Stimulated activated naive CD4-positive, alpha-beta T cell (primary cell): Measurements from ENCODE around the gene OSBPL7.
"Not testable (repeated sequence)": the region's sequence is repeated elsewhere in the genome, so short reads cannot be mapped to it uniquely, and the experiment has no call there.

Experiments
- DNase-seq, 6 experiments: peaks; one replicate each; lab custom pipeline; 2025; lab: John Stamatoyannopoulos, UW

OSBPL7 gene

DNA sequence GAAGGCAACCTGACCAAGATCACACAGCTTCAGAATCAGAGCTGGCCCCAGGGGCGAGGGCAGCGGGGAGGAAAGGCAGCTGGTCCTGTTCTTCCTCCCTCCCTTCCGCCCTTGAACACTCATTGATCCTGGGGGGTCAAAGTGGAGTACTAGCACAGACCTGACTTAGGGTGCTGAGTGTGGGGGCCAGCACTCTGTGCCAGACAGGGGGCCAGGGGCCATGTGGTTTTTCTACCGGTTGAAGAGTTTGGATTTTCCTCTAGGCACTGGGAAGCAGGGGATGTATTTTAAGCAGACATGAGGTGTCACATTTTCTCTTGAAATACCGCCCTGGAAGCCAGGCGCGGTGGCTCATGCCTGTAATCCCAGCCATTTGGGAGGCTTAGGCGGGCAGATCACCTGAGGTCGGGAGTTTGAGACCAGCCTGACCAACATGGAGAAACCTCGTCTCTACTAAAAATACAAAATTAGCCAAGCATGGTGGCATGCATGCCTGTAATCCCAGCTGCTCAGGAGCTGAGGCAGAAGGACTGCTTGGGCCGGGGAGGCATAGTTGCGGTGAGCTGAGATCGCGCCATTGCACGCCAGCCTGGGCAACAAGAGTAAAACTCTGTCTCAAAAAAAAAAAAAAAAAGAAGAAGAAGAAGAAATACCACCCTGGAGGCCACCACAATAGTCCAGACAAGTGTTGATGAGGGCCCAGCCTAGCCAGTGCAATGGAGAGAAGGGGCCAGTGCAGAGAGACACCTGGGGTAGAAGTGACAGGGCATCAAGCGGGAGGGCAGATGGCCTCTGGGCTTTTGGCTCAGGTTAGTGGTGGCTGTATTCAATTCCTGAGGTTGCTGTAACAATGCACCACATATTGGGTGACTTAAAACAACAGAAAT is 15.3 kb downstream of the OSBPL7 start:
- no peak for DNase-seq

DNA sequence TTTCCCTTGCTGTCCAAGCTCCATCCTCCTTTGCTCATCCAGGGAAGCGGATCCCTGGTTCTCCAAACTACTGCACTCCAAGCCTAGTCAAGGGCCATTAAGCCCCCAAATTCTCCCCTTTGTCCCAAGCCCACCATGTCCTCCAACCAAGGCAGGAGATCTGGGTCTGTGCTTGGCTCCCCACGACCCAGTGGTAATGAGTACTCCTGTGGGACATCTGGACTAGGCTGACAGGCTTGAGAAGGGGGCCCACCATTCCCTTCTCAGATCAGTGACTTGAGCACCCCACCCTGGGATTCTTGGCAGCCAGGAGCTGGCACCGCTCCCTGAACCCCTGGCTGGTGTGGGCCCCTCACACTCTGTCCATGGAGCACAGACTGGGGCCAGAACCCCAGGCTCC is 17.1 kb downstream of the OSBPL7 start:
- DNase-seq = no peak

DNA sequence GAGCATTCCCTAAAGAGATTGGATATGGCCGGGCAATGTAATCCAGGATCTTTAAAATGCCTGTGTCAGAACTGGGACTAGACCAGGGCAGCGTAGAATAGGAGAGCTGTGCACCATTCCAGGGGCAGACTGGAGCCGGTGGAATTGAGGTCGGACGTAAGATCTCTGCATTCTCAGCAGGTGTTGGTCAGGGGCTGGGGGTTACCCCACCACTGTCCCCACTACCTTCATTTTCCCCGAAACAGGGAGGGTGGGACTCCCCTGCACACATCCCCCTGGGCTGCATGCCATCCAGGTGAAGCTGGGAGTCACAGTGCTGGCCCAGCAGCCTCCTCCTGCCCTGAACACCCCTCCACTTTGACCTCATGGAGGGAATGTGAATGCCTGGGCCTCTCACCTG is 17.8 kb downstream of the OSBPL7 start:
- no peak for DNase-seq

DNA sequence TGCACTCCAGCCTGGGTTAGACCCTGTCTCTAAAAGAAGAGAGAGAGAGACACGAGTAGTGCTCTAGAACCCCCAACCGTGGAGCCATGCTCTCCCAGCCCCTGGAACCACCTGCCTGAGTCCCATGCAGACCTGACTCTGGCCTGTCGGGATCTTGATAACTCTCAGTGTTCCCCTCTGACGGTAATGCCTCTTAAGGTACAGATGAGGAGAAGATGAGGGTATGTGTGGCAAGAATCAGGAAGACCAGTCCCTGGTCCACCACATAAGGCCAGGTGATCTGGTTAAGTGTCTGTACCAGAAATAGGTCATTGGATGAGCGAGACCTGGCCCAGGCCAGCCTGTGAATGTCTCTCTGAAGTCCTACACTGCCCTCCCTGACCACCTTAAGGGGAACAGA is 18.4 kb downstream of the OSBPL7 start:
- no peak for DNase-seq

DNA sequence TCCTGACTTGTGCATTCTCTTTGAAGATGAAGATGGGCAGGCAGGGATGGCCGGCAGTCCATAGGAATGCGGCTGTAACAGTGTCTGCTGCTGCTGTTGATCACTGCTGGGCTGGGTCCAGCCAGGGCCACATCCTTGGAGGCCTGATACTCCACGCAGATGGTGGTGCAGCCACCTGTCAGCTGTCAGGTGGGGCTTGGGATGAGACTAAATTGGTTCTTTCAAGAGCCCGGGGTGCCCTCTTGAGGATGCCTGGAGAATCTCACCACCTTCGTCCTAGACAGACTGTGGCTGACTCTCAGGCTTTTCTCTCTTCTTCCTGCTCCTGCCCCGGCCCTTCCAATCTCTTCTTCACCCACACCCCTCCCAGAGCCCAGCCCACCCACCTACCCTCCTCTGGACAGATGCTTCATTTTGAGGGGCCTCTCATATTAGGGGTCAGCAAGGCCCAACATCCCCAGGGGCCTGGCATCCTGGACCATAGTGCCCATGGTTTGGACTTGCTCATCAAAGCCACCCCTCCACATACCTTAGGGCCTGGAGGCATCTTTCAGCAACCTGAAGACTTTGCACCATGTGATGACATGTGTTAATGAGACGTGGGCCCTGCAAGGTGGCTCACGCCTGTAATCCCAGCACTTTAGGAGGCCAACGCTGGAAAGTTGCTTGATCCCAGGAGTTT is 19.1 kb downstream of the OSBPL7 start:
- DNase-seq = peak; percentile 18 to 53 (median 33)

DNA sequence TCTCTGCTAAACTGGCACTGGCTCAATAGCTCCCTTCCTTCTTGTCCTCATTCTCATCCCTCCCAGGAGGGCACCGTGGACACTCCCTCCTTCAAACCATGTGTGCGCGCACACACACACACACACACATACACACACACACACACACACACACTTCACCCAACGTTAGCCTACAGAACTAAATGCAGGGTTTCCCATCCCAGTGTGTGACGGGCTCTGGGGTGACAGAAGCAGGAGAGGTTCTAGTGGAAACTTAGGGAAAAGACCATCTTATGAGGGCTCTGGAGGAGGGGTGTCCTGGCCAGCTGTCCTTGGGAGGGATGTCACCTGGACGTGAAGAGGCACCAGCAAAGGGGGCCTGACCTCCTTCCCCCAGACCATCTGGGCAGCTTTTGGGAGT is 19.7 kb downstream of the OSBPL7 start:
- DNase-seq = no peak

DNA sequence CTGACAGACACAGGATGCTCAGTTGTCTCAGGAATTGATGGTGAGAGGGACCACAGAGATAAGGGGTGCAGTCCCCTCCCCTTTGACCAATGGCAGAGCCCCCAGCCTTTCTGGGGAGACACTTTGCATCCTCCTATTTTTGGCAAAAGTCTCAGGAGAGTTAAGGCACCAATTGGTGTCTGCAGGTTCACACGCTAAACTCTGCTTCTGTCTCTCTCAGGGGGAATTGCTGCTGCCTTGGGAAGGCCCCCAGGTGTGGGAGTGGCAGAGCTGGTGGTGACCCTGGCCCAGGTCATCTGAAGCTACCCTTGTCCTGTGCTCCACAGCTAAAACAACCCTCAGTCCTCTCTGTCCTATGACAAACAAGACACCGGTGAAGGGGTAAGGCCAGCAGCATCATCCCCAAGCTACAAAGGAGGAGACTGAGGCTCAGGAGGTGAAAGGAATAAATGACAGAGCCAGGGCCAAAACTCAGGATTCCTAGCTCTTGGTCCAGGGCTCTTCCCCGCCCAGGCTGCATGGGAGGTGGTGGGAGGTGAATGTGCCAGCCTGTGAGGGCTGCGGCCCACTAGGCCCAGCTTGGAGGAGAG is 20.3 kb downstream of the OSBPL7 start:
- no peak for DNase-seq

DNA sequence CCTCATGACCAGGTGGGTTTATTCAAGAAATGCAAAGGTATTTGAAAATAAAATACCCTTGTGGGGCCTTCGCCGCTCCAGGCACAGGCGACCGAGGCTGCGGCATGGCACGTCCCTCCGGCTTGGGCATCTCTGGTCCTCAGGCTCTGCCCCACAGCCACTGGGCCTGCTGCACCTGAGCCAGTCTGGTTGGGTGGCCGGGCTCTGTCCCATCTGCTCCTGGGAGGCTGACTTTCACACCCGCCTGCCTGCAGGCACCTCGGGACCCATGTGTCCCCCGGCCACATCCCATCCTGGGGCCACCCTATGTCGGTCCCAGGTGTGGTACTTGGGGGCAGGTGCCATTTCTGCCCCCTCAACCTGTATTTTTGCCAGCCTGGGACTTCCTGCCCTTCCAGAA is 20.9 kb downstream of the OSBPL7 start:
- no peak for DNase-seq

DNA sequence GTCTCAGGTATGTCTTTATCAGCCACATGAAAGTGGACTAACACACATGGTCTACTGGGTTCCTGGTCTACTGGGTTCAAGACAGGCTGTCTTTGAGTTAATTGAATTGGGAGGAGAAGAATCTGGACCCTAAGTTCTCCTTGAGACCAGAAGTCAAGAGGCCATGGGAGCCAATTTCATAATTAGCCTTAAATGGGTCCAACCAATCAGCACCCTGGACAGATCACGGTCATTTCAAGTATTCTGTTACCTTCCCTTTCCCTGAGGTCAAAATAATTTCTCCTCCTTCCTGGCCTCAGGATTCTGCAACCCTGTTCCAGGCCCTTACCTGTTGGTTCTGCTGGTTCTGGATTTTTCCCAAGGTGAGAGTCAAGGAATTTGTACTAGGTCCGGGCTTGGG is 23.8 kb downstream of the OSBPL7 start:
- DNase-seq = no peak

DNA sequence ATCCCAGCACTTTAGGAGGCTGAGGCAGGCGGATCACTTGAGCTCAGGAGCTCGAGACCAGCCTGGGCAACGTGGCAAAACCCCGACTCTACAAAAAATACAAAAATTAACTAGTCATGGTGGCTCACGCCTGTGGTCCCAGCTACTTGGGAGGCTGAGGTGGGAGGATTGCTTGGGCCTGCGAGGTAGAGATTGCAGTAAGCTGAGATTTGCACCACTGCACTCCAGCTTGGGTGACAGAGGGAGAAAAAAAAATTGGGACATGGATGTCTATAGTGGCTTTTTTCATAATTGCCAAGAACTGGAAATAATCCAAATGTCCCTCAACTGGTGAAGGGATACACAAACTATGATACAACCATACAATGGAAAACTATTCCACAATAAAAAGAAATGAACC is 28.6 kb downstream of the OSBPL7 start:
- no peak for DNase-seq

DNA sequence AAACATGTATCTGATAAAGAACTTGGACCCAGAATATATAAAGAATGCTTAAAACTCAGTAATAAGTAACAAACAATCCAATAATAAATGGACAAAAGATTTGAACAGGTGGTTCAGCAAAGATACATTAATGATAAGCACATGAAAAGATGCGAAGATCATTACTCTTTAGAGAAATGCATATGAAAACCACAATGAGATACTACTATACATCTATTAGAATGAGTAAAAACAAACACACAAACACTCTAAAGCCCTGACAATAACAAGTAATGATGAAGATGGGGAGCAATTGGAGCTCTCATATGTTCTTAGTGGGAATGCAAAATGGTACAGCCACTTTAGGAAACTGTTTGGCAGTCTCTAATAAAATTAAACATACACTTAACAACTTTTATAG is 29.1 kb downstream of the OSBPL7 start:
- no peak for DNase-seq

DNA sequence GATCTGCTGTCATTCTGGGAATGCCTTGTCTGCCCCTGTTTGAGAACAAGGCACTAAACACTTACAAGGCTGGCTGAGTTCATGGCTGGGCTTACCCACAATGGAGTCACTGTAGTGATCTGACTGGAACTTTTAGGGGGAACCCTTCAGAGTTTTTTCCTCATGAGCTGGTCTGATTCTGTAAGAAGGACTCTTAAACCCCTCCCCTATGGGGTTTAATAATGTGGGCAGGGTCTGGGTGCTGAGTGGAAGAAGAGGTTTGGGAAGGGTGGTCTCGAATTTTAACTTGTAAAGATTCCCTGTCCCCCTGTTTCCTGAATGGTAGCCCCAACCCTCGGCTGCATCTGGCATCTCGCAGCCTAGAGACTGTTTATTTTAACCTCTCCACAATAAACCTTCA is 30.6 kb downstream of the OSBPL7 start:
- no peak for DNase-seq

DNA sequence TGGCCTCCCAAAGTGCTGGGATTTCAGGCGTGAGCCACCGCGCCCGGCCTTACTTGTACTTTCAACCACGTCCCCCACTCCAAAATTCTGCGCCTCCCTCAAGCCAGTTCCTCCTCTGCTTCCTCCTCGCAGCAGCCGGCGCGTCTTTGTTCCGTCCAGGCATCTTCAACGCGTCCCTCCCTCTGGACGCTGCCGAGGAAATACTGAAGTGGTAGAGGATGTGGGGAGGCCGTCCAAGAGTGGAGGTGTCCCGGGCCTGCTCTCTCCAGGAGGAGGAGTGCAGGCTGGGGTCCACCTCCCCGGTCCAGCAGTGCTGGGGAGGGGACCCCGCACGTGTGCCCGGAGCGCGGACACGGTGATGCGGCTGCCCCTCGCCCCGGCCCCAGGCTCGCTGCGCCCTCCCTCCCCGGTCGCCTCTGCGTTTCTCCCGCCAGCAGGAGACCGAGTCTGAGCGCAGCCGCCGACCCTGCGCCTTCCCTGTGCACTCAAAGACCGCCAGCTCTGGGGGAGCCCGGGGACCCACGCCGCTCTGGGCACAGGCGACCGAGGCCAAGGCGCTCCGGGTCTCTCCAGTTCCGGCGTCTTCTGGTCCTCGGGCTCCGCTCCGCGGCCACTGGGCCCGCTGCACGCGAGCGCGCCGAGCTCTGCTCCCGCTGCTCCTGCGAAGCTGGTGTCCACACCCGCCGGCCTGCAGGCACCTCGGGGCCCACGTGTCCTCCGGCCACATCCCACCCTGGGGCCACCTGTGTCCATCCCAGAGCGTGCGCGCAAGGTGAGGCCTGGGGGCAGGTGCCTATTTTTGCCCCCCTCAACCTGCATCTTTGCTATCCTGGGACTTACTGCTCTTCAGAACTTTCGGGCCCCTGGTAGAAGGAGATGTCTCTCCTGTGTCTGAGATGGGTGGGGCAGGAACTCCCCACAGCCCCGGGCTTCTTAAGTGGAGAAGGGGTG is 31.7 kb downstream of the OSBPL7 start:
- DNase-seq = peak in 3 of 6 experiments; percentile 2 to 14 (median 11)

DNA sequence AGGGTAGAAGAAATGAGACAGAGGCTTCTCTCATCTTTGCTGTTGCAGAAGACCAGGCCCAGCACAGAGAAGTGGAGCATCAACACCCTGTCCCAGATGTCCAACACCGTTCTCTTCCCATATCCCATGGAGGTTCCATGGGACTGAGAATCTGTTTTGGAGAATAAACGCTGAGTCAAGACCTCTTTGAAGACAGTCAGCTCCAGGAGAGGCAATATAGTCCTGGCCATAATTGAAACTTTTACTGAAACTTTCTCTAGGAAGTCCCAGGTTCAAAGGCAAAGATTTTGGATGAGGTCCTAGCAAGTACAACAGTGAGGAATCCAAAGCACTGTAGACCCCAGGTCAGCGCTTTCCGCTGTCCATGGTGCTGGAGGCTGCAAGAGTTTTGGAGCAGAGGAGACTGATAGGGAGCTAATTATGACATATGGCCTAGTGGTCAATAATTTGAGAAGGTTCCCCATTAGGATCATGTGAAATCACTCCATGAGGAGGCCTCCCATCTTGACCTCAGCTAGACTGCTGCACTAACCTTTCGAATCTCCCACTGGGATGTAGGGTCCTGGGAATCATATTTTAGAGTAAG is 36.0 kb downstream of the OSBPL7 start:
- no peak for DNase-seq

DNA sequence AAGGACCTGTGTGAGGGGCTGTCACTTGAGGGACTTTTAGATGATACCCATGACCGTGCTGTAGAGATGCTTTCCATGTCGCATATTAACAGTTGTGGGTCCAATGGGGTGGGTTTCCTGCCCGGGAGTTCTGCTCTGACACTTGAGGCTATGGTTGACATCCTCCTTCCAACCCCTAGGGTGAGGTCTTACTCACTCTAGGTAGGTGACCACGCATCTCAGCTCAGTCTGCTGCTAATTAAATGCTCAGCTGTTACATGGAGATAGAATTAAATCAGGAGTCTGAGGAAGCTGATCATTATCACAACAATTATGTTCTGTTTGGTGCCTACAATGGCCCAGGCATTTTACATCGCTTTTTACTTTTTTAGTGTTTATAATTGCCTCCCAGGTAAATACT is 40.2 kb downstream of the OSBPL7 start:
- no peak for DNase-seq

DNA sequence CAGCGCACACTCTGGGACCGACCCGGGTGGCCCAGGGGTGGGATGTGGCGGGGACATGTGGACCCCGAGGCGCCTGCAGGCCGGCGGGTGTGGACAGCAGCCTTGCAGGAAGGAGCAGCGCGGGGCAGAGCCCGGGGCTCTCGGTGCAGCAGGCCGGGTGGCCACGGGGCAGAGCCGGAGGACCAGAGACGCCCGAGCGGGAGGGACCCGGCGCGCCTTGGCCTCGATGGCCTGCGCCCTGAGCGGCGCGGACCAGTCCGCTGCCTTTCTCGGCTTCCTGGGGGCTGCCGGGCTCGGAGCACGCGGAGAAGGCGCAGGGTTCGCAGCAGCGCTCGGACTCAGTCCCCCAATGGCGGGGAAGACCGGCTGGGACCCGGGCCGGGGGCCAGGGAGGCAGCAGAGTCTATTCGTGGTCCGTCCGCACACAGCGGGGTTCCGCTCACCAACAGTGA is 43.4 kb downstream of the OSBPL7 start:
- DNase-seq = no peak

DNA sequence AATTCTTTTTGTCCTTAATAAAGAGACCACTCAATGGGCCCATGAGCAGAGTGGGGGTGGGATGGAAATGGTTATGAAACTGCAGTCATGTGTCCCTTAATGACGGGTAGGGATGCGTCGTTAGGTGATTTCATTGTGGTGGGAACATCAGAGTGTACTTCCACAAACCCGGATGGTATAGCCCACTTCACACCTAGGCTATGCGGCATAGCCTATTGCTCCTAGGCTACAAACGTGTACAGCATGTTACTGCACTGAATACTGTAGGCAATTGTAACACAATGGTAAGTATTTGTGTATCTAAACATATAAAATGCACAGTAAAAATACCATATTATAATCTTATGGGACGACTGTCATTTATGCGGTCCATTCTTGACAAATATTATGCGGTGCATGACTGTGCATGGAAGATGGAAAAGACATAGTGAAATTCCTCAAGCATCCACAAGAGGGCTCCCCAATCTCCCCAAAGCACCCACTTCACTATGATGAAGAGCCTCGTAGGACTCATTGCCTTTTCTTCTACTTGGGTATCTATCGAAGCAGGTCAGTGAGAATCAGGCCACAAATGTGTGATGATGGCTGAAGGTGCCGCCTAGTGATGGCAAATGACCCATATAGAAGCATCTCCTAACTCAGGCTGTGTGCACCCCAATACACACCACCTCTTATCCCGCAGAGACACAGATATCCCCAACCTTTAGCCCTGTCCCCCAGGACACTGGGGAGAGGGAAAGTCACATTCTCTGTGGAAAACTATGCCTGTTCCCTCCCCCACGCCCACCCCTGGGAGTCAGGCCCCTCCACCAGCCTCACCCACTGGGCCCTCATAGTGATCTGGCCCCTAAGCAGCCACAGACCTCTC is 45.0 kb downstream of the OSBPL7 start:
- DNase-seq = peak in 5 of 6 experiments; percentile 3 to 58 (median 20)

DNA sequence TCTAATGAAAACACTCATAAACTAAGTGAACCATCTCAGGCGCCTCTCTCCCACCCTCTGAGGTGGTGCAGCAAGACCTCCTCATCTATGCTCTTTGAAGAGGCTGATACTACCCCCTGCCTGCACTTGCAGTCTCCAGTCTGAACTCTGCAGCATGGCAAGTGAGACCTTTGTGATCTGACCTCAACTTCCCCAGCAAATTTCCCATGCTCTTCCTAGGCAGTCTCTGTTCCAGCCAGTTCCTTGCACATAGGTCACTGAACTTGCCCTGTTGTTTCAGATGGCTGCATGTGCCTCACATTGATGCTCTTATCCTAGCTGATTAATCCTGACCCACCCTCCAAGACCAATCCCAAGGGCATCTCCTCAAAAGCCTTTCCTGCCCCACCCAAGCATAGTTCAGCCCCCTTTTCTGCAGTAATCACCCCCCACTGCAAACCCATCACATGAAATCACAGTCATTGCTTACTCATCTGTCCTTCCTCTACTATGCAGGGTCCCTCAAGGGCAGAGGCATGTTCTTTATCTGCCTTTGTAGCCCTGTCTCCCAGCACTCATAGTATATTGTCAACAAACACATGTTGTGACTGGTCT is 46.5 kb downstream of the OSBPL7 start:
- DNase-seq = no peak

DNA sequence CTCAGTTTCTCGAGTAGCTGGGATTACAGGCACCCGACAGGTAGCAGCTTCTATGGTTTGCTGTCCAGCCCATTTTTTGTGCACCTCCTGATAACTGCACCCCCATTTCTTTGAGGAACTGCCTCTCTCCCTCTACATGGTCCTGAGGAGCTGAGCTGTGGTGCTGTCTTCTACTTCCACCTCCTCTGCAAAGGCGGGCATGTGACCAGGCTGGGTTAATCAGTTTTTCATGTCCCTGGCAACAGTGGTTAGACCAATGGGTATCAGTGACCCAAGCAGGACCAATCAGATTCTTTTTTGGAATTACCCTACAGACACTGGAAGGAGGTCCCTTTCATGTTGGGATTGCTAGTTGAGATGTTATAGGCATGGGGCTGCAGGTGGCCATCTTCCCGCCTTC is 47.3 kb downstream of the OSBPL7 start:
- no peak for DNase-seq

DNA sequence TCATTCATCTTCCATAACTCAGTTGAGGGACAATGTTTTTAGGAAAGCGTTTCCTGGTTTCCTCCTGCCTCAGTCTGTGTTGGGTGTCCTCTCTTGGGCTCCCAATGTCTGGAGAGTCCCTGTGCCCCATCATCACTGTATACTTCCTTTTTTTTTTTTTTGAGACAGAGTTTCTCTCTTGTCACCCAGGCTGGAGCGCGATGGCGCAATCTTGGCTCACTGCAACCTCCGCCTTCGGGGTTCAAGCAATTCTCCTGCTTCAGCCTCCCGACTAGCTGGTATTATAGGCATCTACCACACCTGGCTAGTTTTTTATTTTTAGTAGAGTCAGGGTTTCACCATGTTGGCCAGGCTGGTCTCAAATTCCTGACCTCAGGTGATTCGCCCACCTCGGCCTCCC is 47.9 kb downstream of the OSBPL7 start:
- DNase-seq = not testable (repeated sequence)
